SK-N-SH (cell line): Measurements from ENCODE around the gene LEKR1. TPM values are rescaled to one million over a fixed set of nuclear protein-coding genes. Genes with fewer than 3 reads are reported as not detected.

Source experiments
- CTCF ChIA-PET: fragments of 300-600, 350-600 bp; formaldehyde crosslinking; extraction: SDS; loops from one replicate; lab custom pipeline; 2021; lab: Yijun Ruan, JAX
- POLR2A ChIA-PET: fragments of 350-600 bp; sonication (Branson Sonifier 250); formaldehyde crosslinking; extraction: SDS; loops from one replicate; lab custom pipeline; 2020; ENCODE audit warnings: antibody characterized with exemption, inconsistent platforms; lab: Yijun Ruan, JAX
- DNase-seq: peaks from one replicate; pipeline ENCODE4 v3.0.0; 2012
- H2AFZ ChIP-seq: fragments of 200-600 bp; sonication (generic); 2 replicates; pipeline ENCODE4 v1.8.1; 2016; ENCODE audit warnings: antibody characterized with exemption, mild to moderate bottlenecking, low read depth
- H3F3A ChIP-seq: fragments of 200-600 bp; sonication (generic); replicated peaks from 2 replicates; pipeline ENCODE3; 2016; ENCODE audit warnings: antibody characterized with exemption, mild to moderate bottlenecking; ENCODE audit not compliant: insufficient read depth
- H3K27ac ChIP-seq, 2 experiments: fragments of 200-500 bp in 1 of 2; fragments of 200-600 bp in 1 of 2; sonication (Bioruptor generic) in 1 of 2; sonication (generic), shearing (Covaris generic) in 1 of 2; 2 replicates each; pipeline versions ENCODE4 v1.5.1 to v1.6.1; 2014 to 2016; ENCODE audit warnings: low read depth in 2 of 2, inconsistent platforms in 1 of 2, low read length in 1 of 2, mild to moderate bottlenecking in 1 of 2, mixed read lengths in 1 of 2
- H3K27me3 ChIP-seq: fragments of 200-600 bp; sonication (generic), shearing (Covaris generic); 2 replicates; pipeline ENCODE4 v1.6.1; 2016; ENCODE audit warnings: mixed run types; ENCODE audit not compliant: insufficient read depth
- H3K36me3 ChIP-seq, 2 experiments: fragments of 200-500 bp in 1 of 2; fragments of 200-600 bp in 1 of 2; sonication (Bioruptor generic) in 1 of 2; sonication (generic) in 1 of 2; replicated peaks in 1 of 2; 2 replicates each; pipeline versions ENCODE3 to v1.5.1; 2014 to 2016; ENCODE audit warnings: low read length in 1 of 2, mild to moderate bottlenecking in 1 of 2; ENCODE audit not compliant: insufficient read depth in 2 of 2, control insufficient read depth in 1 of 2
- H3K4me1 ChIP-seq, 2 experiments: fragments of 200-500 bp in 1 of 2; fragments of 200-600 bp in 1 of 2; sonication (Bioruptor generic) in 1 of 2; sonication (generic), shearing (Covaris generic) in 1 of 2; 2 replicates each; pipeline versions ENCODE4 v1.5.1 to v1.6.1; 2014 to 2016; ENCODE audit warnings: low read depth in 1 of 2, low read length in 1 of 2, mixed run types in 1 of 2; ENCODE audit not compliant: insufficient read depth in 2 of 2, control insufficient read depth in 1 of 2
- H3K4me2 ChIP-seq: fragments of 200-600 bp; sonication (generic), shearing (Covaris generic); 2 replicates; pipeline ENCODE4 v1.6.1; 2017; ENCODE audit warnings: mixed run types
- H3K4me3 ChIP-seq, 2 experiments: fragments of 200-500 bp in 1 of 2; fragments of 200-600 bp in 1 of 2; sonication (Bioruptor generic) in 1 of 2; sonication (generic), shearing (Covaris generic) in 1 of 2; 2 replicates each; pipeline versions ENCODE4 v1.5.1 to v1.8.1; 2014 to 2016; ENCODE audit warnings: low read depth in 2 of 2, inconsistent platforms in 1 of 2, low read length in 1 of 2, mild to moderate bottlenecking in 1 of 2, mixed read lengths in 1 of 2, moderate library complexity in 1 of 2
- H3K79me2 ChIP-seq: fragments of 200-600 bp; sonication (generic); 2 replicates; pipeline ENCODE4 v1.8.1; 2017; ENCODE audit warnings: mild to moderate bottlenecking; ENCODE audit not compliant: insufficient read depth
- H3K9ac ChIP-seq: fragments of 200-600 bp; sonication (generic); 2 replicates; pipeline ENCODE4 v1.6.1; 2017; ENCODE audit warnings: mixed run types
- H3K9me2 ChIP-seq: fragments of 200-600 bp; sonication (generic); 2 replicates; pipeline ENCODE4 v1.6.1; 2017; ENCODE audit warnings: mixed run types
- H3K9me3 ChIP-seq: fragments of 200-600 bp; sonication (generic); 2 replicates; pipeline ENCODE4 v1.6.1; 2017; ENCODE audit warnings: mixed run types, mild to moderate bottlenecking, moderate library complexity
- H4K20me1 ChIP-seq: fragments of 200-600 bp; sonication (generic); 2 replicates; pipeline ENCODE4 v1.6.1; 2017; ENCODE audit warnings: mild to moderate bottlenecking, mixed run types; ENCODE audit not compliant: insufficient read depth
- ELF1 ChIP-seq: IDR thresholded peaks from 2 replicates; pipeline ENCODE4 v1.4.0; 2012
- EP300 ChIP-seq, 2 experiments: IDR thresholded peaks; 2 replicates each; pipeline versions ENCODE4 v1.4.0 to v1.6.1; 2012; ENCODE audit warnings: borderline replicate concordance in 1 of 2, low read depth in 1 of 2, low read length in 1 of 2
- EZH2phosphoT487 ChIP-seq: fragments of 200-600 bp; sonication (generic); IDR thresholded peaks from 2 replicates; pipeline ENCODE4 v1.6.1; 2017; ENCODE audit warnings: low read depth, mixed run types, mild to moderate bottlenecking, antibody characterized with exemption, moderate library complexity, borderline replicate concordance
- FOXM1 ChIP-seq: IDR thresholded peaks from 2 replicates; pipeline ENCODE4 v1.4.0; 2012; ENCODE audit warnings: low read depth, mild to moderate bottlenecking
- GABPA ChIP-seq: IDR thresholded peaks from 2 replicates; pipeline ENCODE4 v1.4.0; 2012; ENCODE audit warnings: low read depth, mild to moderate bottlenecking
- IRF3 ChIP-seq: fragments of 150-350 bp; IDR thresholded peaks from 2 replicates; pipeline ENCODE4 v1.6.1; 2016; ENCODE audit warnings: mild to moderate bottlenecking, low read depth, low read length
- MAX ChIP-seq: IDR thresholded peaks from 2 replicates; pipeline ENCODE4 v1.4.0; 2012; ENCODE audit warnings: low read depth
- MEF2A ChIP-seq: IDR thresholded peaks from 2 replicates; pipeline ENCODE4 v1.4.0; 2012; ENCODE audit warnings: low read depth, borderline replicate concordance
- MXI1 ChIP-seq: IDR thresholded peaks from 2 replicates; pipeline ENCODE4 v1.6.1; 2012; ENCODE audit warnings: mild to moderate bottlenecking, low read depth, low read length, improper control_type of control experiment
- NFIC ChIP-seq: IDR thresholded peaks from 2 replicates; pipeline ENCODE4 v1.4.0; 2012; ENCODE audit warnings: borderline replicate concordance
- NRF1 ChIP-seq: IDR thresholded peaks from 2 replicates; pipeline ENCODE4 v1.6.1; 2012; ENCODE audit warnings: low read depth, mild to moderate bottlenecking, low read length
- POLR2AphosphoS5 ChIP-seq: IDR thresholded peaks from 2 replicates; pipeline ENCODE4 v1.6.1; 2012; ENCODE audit warnings: low read depth, low read length
- RAD21 ChIP-seq: IDR thresholded peaks from 2 replicates; pipeline ENCODE4 v1.6.1; 2012; ENCODE audit warnings: mild to moderate bottlenecking, low read length
- REST ChIP-seq: IDR thresholded peaks from 2 replicates; pipeline ENCODE4 v1.6.1; 2012; ENCODE audit warnings: mild to moderate bottlenecking, low read depth, low read length, moderate library complexity
- SIN3A ChIP-seq: IDR thresholded peaks from 2 replicates; pipeline ENCODE4 v1.6.1; 2012; ENCODE audit warnings: low read depth, mild to moderate bottlenecking, low read length, moderate library complexity, borderline replicate concordance
- SMC3 ChIP-seq: IDR thresholded peaks from 2 replicates; pipeline ENCODE4 v1.6.1; 2012; ENCODE audit warnings: low read depth, low read length, improper control_type of control experiment
- TEAD4 ChIP-seq: IDR thresholded peaks from 2 replicates; pipeline ENCODE4 v1.4.0; 2012; ENCODE audit warnings: mild to moderate bottlenecking, borderline replicate concordance; ENCODE audit not compliant: insufficient read depth
- YY1 ChIP-seq: IDR thresholded peaks from 2 replicates; pipeline ENCODE4 v1.4.0; 2012; ENCODE audit warnings: low read depth, mild to moderate bottlenecking
- ZBTB33 ChIP-seq: IDR thresholded peaks from 2 replicates; pipeline ENCODE4 v1.4.0; 2012; ENCODE audit warnings: low read depth, borderline replicate concordance
- WGBS: methylation state at CpG from one replicate; pipeline ENCODE4 v1.1.6; 2017; ENCODE audit warnings: low lambda C conversion rate; 5-methylcytosine and 5-hydroxymethylcytosine counted together
- polyA plus RNA-seq, 3 experiments: library from polyadenylated mRNA; depleted of rRNA; stranded (reverse); fragments of >200 nt; gene quantifications; 2 replicates each; pipeline ENCODE4 v1.2.3, GENCODE V29; 2012

LEKR1 gene
- polyA plus RNA-seq, 1 of the 3 experiments (the other 2 are of a cell fraction), result 0.30 TPM

DNA sequence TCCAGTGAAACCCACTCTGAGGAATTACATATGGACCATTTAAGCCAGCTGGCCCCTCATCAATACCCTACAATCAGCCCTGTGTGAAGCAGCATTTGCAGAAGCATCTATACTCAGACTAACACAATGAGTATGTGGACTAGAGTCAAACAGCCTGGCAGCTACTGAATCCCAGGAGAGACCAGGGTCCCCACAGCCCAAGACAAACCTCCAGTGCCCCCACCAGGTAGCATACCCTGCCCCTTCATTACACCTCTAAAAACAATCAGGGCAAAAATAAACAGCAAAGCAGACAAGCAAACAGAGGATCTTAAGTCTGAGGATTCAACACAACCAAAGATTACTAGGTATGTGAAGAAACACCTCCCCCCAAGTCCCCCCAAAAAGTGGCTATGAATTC lies 157.4 kb downstream of the LEKR1 start (continued):
- TF ChIP-seq ZBTB33, result no peak
- no peak for TF ChIP-seq YY1

DNA sequence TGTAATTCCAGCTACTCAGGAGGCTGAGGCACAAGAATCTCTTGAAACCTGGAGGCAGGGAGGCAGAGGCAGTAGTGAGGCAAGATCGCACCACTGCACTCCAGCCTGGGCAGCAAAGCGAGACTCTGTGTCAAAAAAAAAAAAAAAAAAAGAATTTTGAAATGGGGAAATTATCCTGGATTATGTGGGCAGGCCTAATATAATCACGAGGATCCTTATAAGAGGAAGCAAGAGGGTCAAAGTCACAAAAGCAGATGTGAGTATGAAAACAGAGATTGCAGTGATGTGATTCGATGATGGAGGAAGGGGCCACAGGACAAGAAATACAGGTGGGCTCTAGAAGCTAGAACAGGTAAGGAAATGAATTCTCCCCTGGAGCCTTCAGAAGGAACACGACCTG lies 159.6 kb downstream of the LEKR1 start:
- no peak for DNase-seq
- H3K27ac ChIP-seq, result no peak overlapping the region
- POLR2A ChIA-PET, result no interaction called here
- no peak for TF ChIP-seq ELF1
- TF ChIP-seq SMC3, result no peak
- no peak for TF ChIP-seq EZH2phosphoT487
- TF ChIP-seq EP300 (IDR thresholded peaks at IDR 0.05; ENCODE audit: borderline replicate concordance in 1 of 2, low read depth in 1 of 2, low read length in 1 of 2), result no peak
- TF ChIP-seq MEF2A, result no peak
- TF ChIP-seq TEAD4, result no peak
- no peak for TF ChIP-seq POLR2AphosphoS5
- no peak for TF ChIP-seq IRF3
- no peak for TF ChIP-seq GABPA
- no peak for TF ChIP-seq MXI1
- no peak for TF ChIP-seq RAD21
- no peak for TF ChIP-seq NRF1
- no peak for TF ChIP-seq NFIC
- no peak for TF ChIP-seq SIN3A
- no peak for TF ChIP-seq MAX
- no peak for TF ChIP-seq YY1
- TF ChIP-seq ZBTB33, result no peak
- TF ChIP-seq FOXM1, result no peak
- no peak for TF ChIP-seq REST
- TF ChIP-seq, all 33 proteins: peak for 0
- Histone ChIP-seq H3K9me2 (no peaks in the 10 kb centered on the region), H4K20me1 (no peaks in the 10 kb centered on the region), H3K4me3 (no peak overlapping the region), H3K27me3 (no peaks in the 10 kb centered on the region), H2AFZ (no peak overlapping the region), H3K9me3 (no peaks in the 10 kb centered on the region), H3K79me2 (no peaks in the 10 kb centered on the region), H3F3A (no peaks in the 10 kb centered on the region), H3K4me2 (no peak overlapping the region), H3K4me1 (no peaks in the 10 kb centered on the region; a peak in 1 of 4 replicates), H3K9ac (no peak overlapping the region), H3K36me3 (no peaks in the 10 kb centered on the region)
- 64% methylated on average over 5 of the region's 5 CpGs for WGBS
- CTCF ChIA-PET, result no interaction called here
